HAP-1 (cell line): Measurements from ENCODE around the gene ZNF189.
A peak's percentile ranks its signal among the peaks of the same experiment; 100 is the strongest.

Experiments used
- DNase-seq, 2 experiments: peaks; one replicate each; pipeline ENCODE4 v3.0.0-alpha.2; 2016 to 2020; ENCODE audit warnings: low spot score in 2 of 2
- H3K27me3 ChIP-seq: fragments of 250-450 bp; sonication (Bioruptor Pico); 2 replicates; pipeline ENCODE4 v1.5.1; 2020; ENCODE audit warnings: low read depth, mild to moderate bottlenecking, moderate library complexity
- H3K36me3 ChIP-seq: fragments of 250-450 bp; sonication (Bioruptor Pico); replicated peaks from 2 replicates; pipeline ENCODE4 v1.5.1; 2020; ENCODE audit warnings: mild to moderate bottlenecking
- H3K4me1 ChIP-seq: fragments of 250-450 bp; sonication (Bioruptor Pico); 2 replicates; pipeline ENCODE4 v1.5.1; 2020; ENCODE audit warnings: mild to moderate bottlenecking
- H3K4me3 ChIP-seq: fragments of 250-450 bp; sonication (Bioruptor Pico); 2 replicates; pipeline ENCODE4 v1.5.1; 2020; ENCODE audit warnings: mild to moderate bottlenecking, moderate library complexity
- H3K9me3 ChIP-seq: fragments of 250-450 bp; sonication (Bioruptor Pico); 2 replicates; pipeline ENCODE4 v1.5.1; 2020; ENCODE audit warnings: mild to moderate bottlenecking, moderate library complexity
- in situ Hi-C: fragments of 300-500 bp; cut with MboI; formaldehyde crosslinking; loops from 3 replicates; pipeline ENCODE4 v1.14.3; 2020; ENCODE audit warnings: low sequenced_read_pairs, inconsistent platforms, mixed read lengths

The ZNF189 gene

GRCh38 chr9:101398068-101398929, at the start of gene ZNF189, which contains the start of gene MRPL50:
ZNF189 (plus strand) TSS chr9:101398851; CDS start chr9:101399157, 306 bp downstream.
MRPL50 (minus strand) TSS chr9:101398618; CDS start chr9:101398592, 26 bp downstream.
- 0 out of 2 replicates have a peak, but pooled peaks cover 4% of the 10 kb centered on the region for H3K9me3 ChIP-seq
- H3K4me3 ChIP-seq: peak within 1 kb of the TSS; percentile 63
- peak; percentile 96 to 97 for DNase-seq
- H3K4me1 ChIP-seq: peaks cover 5% of the 10 kb centered on the region; the same call in 1 of the 2 replicates
- H3K27me3 ChIP-seq: no peaks in the 10 kb centered on the region
- in situ Hi-C loops: no loop called here
- H3K36me3 ChIP-seq: peaks cover 44% of the 10 kb centered on the region

DNA sequence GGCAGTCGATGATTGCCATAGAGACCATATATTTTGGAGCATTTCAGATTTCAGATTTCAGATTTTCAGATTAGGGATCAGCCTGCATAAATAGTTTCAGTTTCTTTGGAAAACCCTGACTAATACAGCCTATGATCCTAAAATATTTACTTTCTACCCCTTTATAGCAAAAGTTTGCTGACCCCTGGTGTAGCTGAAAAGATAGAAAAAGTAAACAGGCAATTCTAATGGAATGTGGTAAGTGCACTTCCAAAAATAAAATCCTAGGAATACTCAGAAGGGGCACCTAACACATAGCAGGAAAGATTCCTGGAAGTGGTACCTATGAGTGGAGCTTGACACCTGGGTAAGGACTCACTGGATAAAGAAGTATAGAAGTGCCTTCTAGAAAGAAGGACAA, 48.4 kb upstream of the ZNF189 start:
- H3K36me3 ChIP-seq: no peaks in the 10 kb centered on the region
- H3K4me3 ChIP-seq: no peak overlapping the region
- in situ Hi-C loops: no loop called here
- no peaks in the 10 kb centered on the region for H3K9me3 ChIP-seq
- DNase-seq: no peak
- no peaks in the 10 kb centered on the region; the same call in 1 of the 2 replicates for H3K27me3 ChIP-seq
- no peaks in the 10 kb centered on the region for H3K4me1 ChIP-seq

GRCh38 chr9:101352892-101353463, 45.7 kb upstream of the ZNF189 start:
- Histone ChIP-seq H3K4me3 (no peak overlapping the region), H3K4me1 (no peaks in the 10 kb centered on the region), H3K9me3 (no peaks in the 10 kb centered on the region), H3K36me3 (no peaks in the 10 kb centered on the region), H3K27me3 (no peaks in the 10 kb centered on the region; the same call in 1 of the 2 replicates)
- no peak for DNase-seq
- in situ Hi-C loops: no loop called here

GRCh38 chr9:101353683-101354082, 45.0 kb upstream of the ZNF189 start:
- no peaks in the 10 kb centered on the region for H3K4me1 ChIP-seq
- H3K4me3 ChIP-seq: no peak overlapping the region
- in situ Hi-C loops: no loop called here
- no peaks in the 10 kb centered on the region; the same call in 1 of the 2 replicates for H3K27me3 ChIP-seq
- no peak for DNase-seq
- H3K36me3 ChIP-seq: no peaks in the 10 kb centered on the region
- H3K9me3 ChIP-seq: no peaks in the 10 kb centered on the region

DNA sequence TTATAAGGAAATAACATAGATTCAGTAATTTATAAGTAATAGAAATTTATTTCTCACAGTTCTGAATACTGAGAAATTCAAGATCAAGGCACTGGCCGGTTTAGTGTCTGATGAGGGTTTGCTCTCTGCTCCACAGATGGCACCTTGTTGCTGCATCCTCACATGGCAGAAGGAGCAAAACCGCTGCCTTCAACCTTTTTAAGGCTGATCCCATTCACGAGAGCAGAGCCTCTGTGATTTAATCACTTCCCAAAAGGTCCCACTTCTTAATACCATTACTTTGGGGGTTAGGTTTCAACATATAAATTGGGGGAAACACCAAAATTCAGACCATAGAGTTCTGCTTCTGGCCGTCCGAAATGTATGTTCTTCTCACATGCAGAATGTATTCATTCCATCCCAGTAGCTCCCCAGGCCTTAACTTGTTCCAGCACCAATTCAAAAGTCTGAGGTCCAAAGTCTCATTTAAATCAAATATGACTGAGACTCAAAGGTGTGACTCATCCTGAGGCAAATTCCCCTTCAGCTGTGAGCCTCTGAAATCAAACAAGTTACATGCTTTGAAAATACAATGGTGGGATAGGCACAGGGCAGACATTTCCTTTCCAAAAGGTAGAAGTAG, 44.4 kb upstream of the ZNF189 start:
- DNase-seq: no peak
- in situ Hi-C loops: no loop called here
- Histone ChIP-seq H3K36me3 (no peaks in the 10 kb centered on the region), H3K4me3 (no peak overlapping the region), H3K27me3 (no peaks in the 10 kb centered on the region; the same call in 1 of the 2 replicates), H3K9me3 (no peaks in the 10 kb centered on the region), H3K4me1 (no peaks in the 10 kb centered on the region)

DNA sequence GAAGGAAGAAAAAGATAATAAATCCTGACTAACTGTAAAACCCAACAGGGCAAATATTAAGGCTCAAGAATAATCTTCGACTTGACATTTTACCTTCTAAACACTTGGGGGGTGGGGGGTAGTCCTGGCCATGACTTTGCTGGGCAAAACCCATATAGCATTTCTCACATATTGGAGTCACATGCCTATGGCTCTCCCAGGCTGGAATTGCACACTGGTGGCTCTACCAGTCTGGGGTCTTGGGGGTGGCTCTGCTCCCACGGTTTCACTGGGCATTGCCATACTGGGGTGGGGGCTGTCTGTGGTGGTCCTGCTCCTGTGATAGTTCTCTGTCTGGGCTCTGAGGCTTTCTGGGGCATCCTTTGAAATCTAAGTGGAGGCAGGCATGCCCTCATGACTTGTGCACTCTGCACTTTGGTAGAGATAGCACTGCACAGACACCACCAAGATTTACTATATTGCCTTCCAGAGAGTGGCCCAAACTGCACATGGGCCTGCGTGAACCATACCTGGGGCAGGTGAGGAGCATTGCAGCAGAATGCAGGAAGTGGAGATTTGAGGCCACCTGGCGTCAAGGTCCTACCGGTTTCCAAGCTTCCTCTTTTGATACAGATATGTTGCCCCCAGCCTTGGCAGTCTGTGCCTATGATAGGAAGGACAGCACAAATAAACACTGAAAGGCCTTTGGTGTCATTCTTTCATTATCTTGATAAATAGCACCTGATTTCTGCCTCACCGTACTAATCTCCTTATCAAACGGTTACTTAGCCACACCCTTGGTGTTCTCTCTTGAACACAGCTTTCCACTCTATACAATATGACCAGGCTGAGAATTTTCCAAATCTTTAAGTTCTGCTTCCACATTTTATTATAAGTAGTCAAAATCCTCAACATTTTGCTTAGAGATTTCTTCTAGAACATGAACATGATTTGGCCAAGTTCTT, 43.6 kb upstream of the ZNF189 start:
- H3K36me3 ChIP-seq: no peaks in the 10 kb centered on the region
- no peaks in the 10 kb centered on the region; the same call in 1 of the 2 replicates for H3K27me3 ChIP-seq
- no peak for DNase-seq
- in situ Hi-C loops: no loop called here
- H3K4me1 ChIP-seq: no peaks in the 10 kb centered on the region
- no peak overlapping the region for H3K4me3 ChIP-seq
- H3K9me3 ChIP-seq: no peaks in the 10 kb centered on the region

- Histone ChIP-seq H3K4me3 (no peak overlapping the region), H3K9me3 (no peaks in the 10 kb centered on the region), H3K36me3 (no peaks in the 10 kb centered on the region), H3K27me3 (no peaks in the 10 kb centered on the region; the same call in 1 of the 2 replicates), H3K4me1 (no peaks in the 10 kb centered on the region)
- in situ Hi-C loops: no loop called here
- no peak for DNase-seq
Measured at GRCh38 chr9:101356619-101357018, 42.0 kb upstream of the ZNF189 start.

DNA sequence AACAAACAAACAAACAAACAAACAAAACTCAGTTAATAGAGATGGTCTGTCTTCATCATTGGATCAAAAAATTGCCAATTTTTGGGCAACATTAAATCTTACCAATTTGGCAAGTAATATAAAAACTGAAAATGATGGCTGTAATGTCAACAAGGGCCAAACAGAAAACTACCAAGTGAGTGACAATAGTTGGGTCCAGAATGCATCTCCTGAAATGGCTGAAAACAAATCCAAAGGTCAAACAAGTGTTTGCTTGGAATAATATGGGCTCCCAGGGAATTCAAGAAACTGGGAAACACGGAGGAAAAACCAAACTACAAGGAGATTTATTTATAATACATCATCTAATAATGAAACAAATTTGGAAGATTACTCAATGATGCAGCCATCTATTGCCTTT, 39.0 kb upstream of the ZNF189 start:
- in situ Hi-C loops: no loop called here
- Histone ChIP-seq H3K9me3 (no peaks in the 10 kb centered on the region), H3K4me3 (no peak overlapping the region), H3K4me1 (no peaks in the 10 kb centered on the region), H3K36me3 (no peaks in the 10 kb centered on the region), H3K27me3 (no peaks in the 10 kb centered on the region; the same call in 1 of the 2 replicates)
- no peak for DNase-seq

DNA sequence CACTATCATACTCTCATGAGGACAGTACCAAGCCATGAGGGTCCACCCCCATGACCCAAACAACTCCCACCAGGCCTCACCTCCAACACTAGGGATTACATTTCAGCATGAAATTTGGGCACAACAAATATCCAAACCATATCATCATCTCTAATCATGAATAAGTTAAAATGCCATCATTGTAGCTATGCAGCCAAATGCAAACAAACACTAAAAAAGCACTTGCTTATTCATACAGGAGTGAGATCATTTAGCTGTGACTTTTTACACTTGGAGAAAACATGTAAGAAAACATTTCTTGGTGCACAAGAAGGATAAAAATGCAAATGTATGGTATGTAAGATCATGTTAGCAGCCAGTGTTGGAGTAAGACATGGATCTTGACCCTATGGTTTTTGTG, 38.0 kb upstream of the ZNF189 start:
- in situ Hi-C loops: no loop called here
- Histone ChIP-seq H3K9me3 (no peaks in the 10 kb centered on the region), H3K36me3 (no peaks in the 10 kb centered on the region), H3K4me1 (no peaks in the 10 kb centered on the region), H3K4me3 (no peak overlapping the region), H3K27me3 (no peaks in the 10 kb centered on the region)
- no peak for DNase-seq

GRCh38 chr9:101362450-101362849, 36.2 kb upstream of the ZNF189 start:
- Histone ChIP-seq H3K27me3 (no peaks in the 10 kb centered on the region), H3K4me1 (no peaks in the 10 kb centered on the region), H3K9me3 (no peaks in the 10 kb centered on the region), H3K36me3 (no peaks in the 10 kb centered on the region), H3K4me3 (no peak overlapping the region)
- in situ Hi-C loops: no loop called here
- DNase-seq: no peak

GRCh38 chr9:101365181-101365580, 33.5 kb upstream of the ZNF189 start:
- no peaks in the 10 kb centered on the region for H3K9me3 ChIP-seq
- DNase-seq: no peak
- no peak overlapping the region for H3K4me3 ChIP-seq
- in situ Hi-C loops: no loop called here
- no peaks in the 10 kb centered on the region for H3K36me3 ChIP-seq
- H3K4me1 ChIP-seq: peaks cover 4% of the 10 kb centered on the region
- no peaks in the 10 kb centered on the region for H3K27me3 ChIP-seq

GRCh38 chr9:101366038-101366756, 32.5 kb upstream of the ZNF189 start:
- Histone ChIP-seq H3K4me1 (peaks cover 4% of the 10 kb centered on the region), H3K27me3 (no peaks in the 10 kb centered on the region), H3K36me3 (no peaks in the 10 kb centered on the region), H3K9me3 (no peaks in the 10 kb centered on the region), H3K4me3 (no peak overlapping the region)
- DNase-seq: no peak
- in situ Hi-C loops: no loop called here
